Peyer's patch (tissue), 4 donors: ENCODE data around the gene MIOS.

Experiments
- POLR2A ChIP-seq, 2 donors: fragments of 450-650 bp; IDR thresholded peaks; one replicate each; pipeline ENCODE4 v1.5.1; 2017; ENCODE audit warnings: antibody characterized with exemption in 2 of 2, mild to moderate bottlenecking in 2 of 2, moderate library complexity in 2 of 2
- TF ChIP-seq, protein P1 (sequence below), 6 experiments: fragments of 450-650 bp in 4 of 6; fragments of 200-600 bp in 2 of 6; sonication (generic) in 1 of 6; IDR thresholded peaks; one replicate each; pipeline ENCODE4 v1.5.1; 2017 to 2019; ENCODE audit warnings: antibody characterized with exemption in 6 of 6, mild to moderate bottlenecking in 3 of 6, moderate library complexity in 1 of 6

GRCh38 chr7:7563813-7564212, 2.9 kb upstream of the MIOS start:
- TF ChIP-seq, protein P1, sequence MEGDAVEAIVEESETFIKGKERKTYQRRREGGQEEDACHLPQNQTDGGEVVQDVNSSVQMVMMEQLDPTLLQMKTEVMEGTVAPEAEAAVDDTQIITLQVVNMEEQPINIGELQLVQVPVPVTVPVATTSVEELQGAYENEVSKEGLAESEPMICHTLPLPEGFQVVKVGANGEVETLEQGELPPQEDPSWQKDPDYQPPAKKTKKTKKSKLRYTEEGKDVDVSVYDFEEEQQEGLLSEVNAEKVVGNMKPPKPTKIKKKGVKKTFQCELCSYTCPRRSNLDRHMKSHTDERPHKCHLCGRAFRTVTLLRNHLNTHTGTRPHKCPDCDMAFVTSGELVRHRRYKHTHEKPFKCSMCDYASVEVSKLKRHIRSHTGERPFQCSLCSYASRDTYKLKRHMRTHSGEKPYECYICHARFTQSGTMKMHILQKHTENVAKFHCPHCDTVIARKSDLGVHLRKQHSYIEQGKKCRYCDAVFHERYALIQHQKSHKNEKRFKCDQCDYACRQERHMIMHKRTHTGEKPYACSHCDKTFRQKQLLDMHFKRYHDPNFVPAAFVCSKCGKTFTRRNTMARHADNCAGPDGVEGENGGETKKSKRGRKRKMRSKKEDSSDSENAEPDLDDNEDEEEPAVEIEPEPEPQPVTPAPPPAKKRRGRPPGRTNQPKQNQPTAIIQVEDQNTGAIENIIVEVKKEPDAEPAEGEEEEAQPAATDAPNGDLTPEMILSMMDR (IDR thresholded peaks at IDR 0.05): no peak
- no peak for TF ChIP-seq POLR2A (IDR thresholded peaks at IDR 0.05)
